CD4-positive, alpha-beta T cell (primary cell): ENCODE results near the gene RAP1A. TPM values are rescaled to one million over a fixed set of nuclear protein-coding genes. Genes with fewer than 3 reads are reported as not detected.
A peak's percentile ranks its signal among the peaks of the same experiment; 100 is the strongest.

ENCODE experiments used
- ATAC-seq: fragments of 200-7000 bp; cut with Tn5 transposase; one replicate; pipeline ENCODE4 v1.10.0; 2022; ENCODE audit warnings: mild to moderate bottlenecking; ENCODE audit not compliant: poor library complexity
- CTCF ChIA-PET: fragments of 350-600 bp; sonication (Branson Sonifier 250); formaldehyde crosslinking; loops from one replicate; lab custom pipeline; 2021; ENCODE audit warnings: antibody characterized with exemption, inconsistent platforms; lab: Charles Lee
- POLR2A ChIA-PET: fragments of 350-600 bp; sonication (Branson Sonifier 250); formaldehyde crosslinking; loops from one replicate; lab custom pipeline; 2021; ENCODE audit warnings: antibody characterized with exemption, inconsistent platforms; lab: Charles Lee
- DNase-seq, 14 experiments: peaks; one replicate each; pipeline ENCODE4 v3.0.0-alpha.2; 2013 to 2020; ENCODE audit warnings: mixed read lengths in 2 of 14
- H3K27ac ChIP-seq, 2 donors: one replicate each; pipeline versions ENCODE4 v1.5.1 to v1.7.0; 2013; ENCODE audit warnings: low read length in 2 of 2, low read depth in 1 of 2, mild to moderate bottlenecking in 1 of 2
- H3K27me3 ChIP-seq, 2 experiments: 1 replicate in 1 of 2; 2 replicates in 1 of 2; pipeline versions ENCODE4 v1.6.1 to v1.7.0; 2013; ENCODE audit warnings: low read length in 2 of 2, control low read depth in 1 of 2, mild to moderate bottlenecking in 1 of 2, moderate library complexity in 1 of 2; ENCODE audit not compliant: insufficient read depth in 2 of 2, control insufficient read depth in 1 of 2
- H3K36me3 ChIP-seq: one replicate; pipeline ENCODE4 v1.6.1; 2013; ENCODE audit warnings: low read length, control low read depth; ENCODE audit not compliant: insufficient read depth
- H3K4me1 ChIP-seq: one replicate; pipeline ENCODE4 v1.6.1; 2013; ENCODE audit warnings: low read length, control low read depth; ENCODE audit not compliant: insufficient read depth
- H3K4me3 ChIP-seq: one replicate; pipeline ENCODE4 v1.5.1; 2013; ENCODE audit warnings: mild to moderate bottlenecking, low read length, moderate library complexity
- H3K9me3 ChIP-seq, 2 experiments: 1 replicate in 1 of 2; 2 replicates in 1 of 2; pipeline versions ENCODE4 v1.6.1 to v1.7.0; 2013; ENCODE audit warnings: low read length in 2 of 2, mild to moderate bottlenecking in 2 of 2, control low read depth in 1 of 2, moderate library complexity in 1 of 2; ENCODE audit not compliant: control insufficient read depth in 1 of 2, insufficient read depth in 1 of 2
- H3K27ac Mint-ChIP-seq: one replicate; pipeline ENCODE4 v1.8.0; 2020; ENCODE audit warnings: mixed read lengths
- H3K27me3 Mint-ChIP-seq: one replicate; pipeline ENCODE4 v1.8.0; 2021; ENCODE audit warnings: mixed read lengths
- H3K36me3 Mint-ChIP-seq: one replicate; pipeline ENCODE4 v1.8.0; 2021; ENCODE audit warnings: low read depth, mixed read lengths
- H3K4me1 Mint-ChIP-seq: one replicate; pipeline ENCODE4 v1.8.0; 2021; ENCODE audit warnings: low read depth, mixed read lengths
- H3K4me3 Mint-ChIP-seq: one replicate; pipeline ENCODE4 v1.8.0; 2020; ENCODE audit warnings: mild to moderate bottlenecking, mixed read lengths
- H3K9me3 Mint-ChIP-seq: one replicate; pipeline ENCODE4 v1.8.0; 2020; ENCODE audit warnings: mixed read lengths
- CTCF ChIP-seq: fragments of 200-600 bp; IDR thresholded peaks from one replicate; pipeline ENCODE4 v1.8.0; 2022; ENCODE audit warnings: antibody characterized with exemption, mild to moderate bottlenecking
- intact Hi-C, 2 experiments: fragments of 100-400 bp; cut with DNase I in 1 of 2; cut with micrococcal nuclease in 1 of 2; formaldehyde crosslinking; loops; one replicate each; pipeline versions ENCODE4 v1.15.1 to v1.9.0; 2023 to 2025; cut with DNase I, micrococcal nuclease
- total RNA-seq, 174 experiments: library from RNA in 2 of 174; stranded (reverse) in 2 of 174; gene quantifications; one replicate each; pipeline ENCODE4 v1.2.3 and lab custom pipeline; 2021 to 2026

RAP1A gene
- total RNA-seq, 2 experiments from 2014 or later, result 63.8 to 67.1 TPM

GRCh38 chr1:111750856-111751255 lies 131.3 kb downstream of the RAP1A start:
- peaks cover 13% of the 10 kb centered on the region for H3K36me3 Mint-ChIP-seq
- ChIA-PET CTCF (interaction anchor here (1.2 to 1.5 kb wide), 3 partner anchors 18 to 38 kb away, joined by 3 to 7 read pairs (median 4); no protein-coding TSS in a partner anchor), POLR2A (interaction anchor here (0.7 kb wide), 1 partner anchor 36 kb away, joined by 3 read pairs; no protein-coding TSS in a partner anchor)
- intact Hi-C loops, result no loop called here
- H3K27ac ChIP-seq, result no peak overlapping the region
- H3K4me3 Mint-ChIP-seq, result no peak overlapping the region
- H3K27ac Mint-ChIP-seq, result no peak overlapping the region
- H3K27me3 Mint-ChIP-seq, result no peaks in the 10 kb centered on the region
- no peaks in the 10 kb centered on the region for H3K27me3 ChIP-seq
- no peak for TF ChIP-seq CTCF
- H3K4me1 Mint-ChIP-seq, result peaks cover 12% of the 10 kb centered on the region
- no peak overlapping the region for H3K4me3 ChIP-seq
- peaks cover 10% of the 10 kb centered on the region for H3K4me1 ChIP-seq
- no peaks in the 10 kb centered on the region for H3K36me3 ChIP-seq
- H3K9me3 ChIP-seq, result no peaks in the 10 kb centered on the region
- ATAC-seq (no peak), DNase-seq (no peak)
- H3K9me3 Mint-ChIP-seq, result no peaks in the 10 kb centered on the region

- Mint-ChIP-seq H3K27ac (no peak overlapping the region), H3K4me3 (no peak overlapping the region), H3K9me3 (no peaks in the 10 kb centered on the region), H3K27me3 (no peaks in the 10 kb centered on the region), H3K36me3 (peaks cover 21% of the 10 kb centered on the region), H3K4me1 (peaks cover 21% of the 10 kb centered on the region)
- ATAC-seq, result no peak
- Histone ChIP-seq H3K9me3 (no peaks in the 10 kb centered on the region), H3K27ac (no peak overlapping the region), H3K4me3 (no peak overlapping the region), H3K36me3 (no peaks in the 10 kb centered on the region), H3K4me1 (peaks cover 19% of the 10 kb centered on the region), H3K27me3 (no peaks in the 10 kb centered on the region)
- TF ChIP-seq CTCF, result no peak
- no peak for DNase-seq
- intact Hi-C loops, result loop anchor here in 1 of 2 experiments (2.0 kb wide), 1 partner anchor 35 kb away; no protein-coding TSS in a partner anchor
- CTCF ChIA-PET, result interaction anchor here (0.7 to 1.5 kb wide), 4 partner anchors 17 to 244 kb away, joined by 3 to 7 read pairs (median 4); no protein-coding TSS in a partner anchor
- POLR2A ChIA-PET, result no interaction called here
Observed at GRCh38 chr1:111751906-111752575, 132.5 kb downstream of the RAP1A start.

- Mint-ChIP-seq H3K4me3 (peak overlapping the region; percentile 89), H3K9me3 (no peaks in the 10 kb centered on the region), H3K4me1 (peaks cover 42% of the 10 kb centered on the region), H3K36me3 (peaks cover 45% of the 10 kb centered on the region), H3K27ac (peak overlapping the region; percentile 96), H3K27me3 (no peaks in the 10 kb centered on the region)
- Histone ChIP-seq H3K9me3 (no peaks in the 10 kb centered on the region), H3K27ac (peak overlapping the region; percentile 89 to 95), H3K36me3 (peaks cover 19% of the 10 kb centered on the region), H3K4me3 (peak overlapping the region; percentile 89), H3K4me1 (peaks cover 24% of the 10 kb centered on the region), H3K27me3 (no peaks in the 10 kb centered on the region)
- DNase-seq (peak in 7 of 14 experiments; percentile 1 to 71 (median 42)), ATAC-seq (peak; percentile 18)
- intact Hi-C loops, result loop anchor here (1.0 to 5.0 kb wide), 8 partner anchors 15 to 616 kb away; partner anchors contain the start of genes ATP5PB (in 2 of the 2) and WDR77 (in 2 of the 2)
- ChIA-PET POLR2A (interaction anchor here (0.6 to 2.4 kb wide), 20 partner anchors 11 to 791 kb away, joined by 3 to 21 read pairs (median 4); partner anchors contain the start of genes INKA2 and WDR77), CTCF (interaction anchor here (0.6 to 3.9 kb wide), 9 partner anchors 8 to 273 kb away, joined by 3 to 27 read pairs (median 6); partner anchors contain the start of gene INKA2)
- no peak for TF ChIP-seq CTCF
Observed at GRCh38 chr1:111754984-111755330, 135.4 kb downstream of the RAP1A start.
